Gastrocnemius medialis (tissue), 4 donors: ENCODE measurements around the gene STK38.

ENCODE experiments used
- CTCF ChIP-seq, 5 experiments: fragments of 450-650 bp in 3 of 5; fragments of 200-600 bp in 2 of 5; sonication (generic) in 2 of 5; IDR thresholded peaks in 4 of 5; conservative IDR thresholded peaks in 1 of 5; 1 replicate in 4 of 5; 2 replicates in 1 of 5; pipeline ENCODE4 v1.5.1; 2016 to 2019; ENCODE audit warnings: antibody characterized with exemption in 5 of 5, mild to moderate bottlenecking in 3 of 5, moderate library complexity in 3 of 5
- POLR2A ChIP-seq, 2 donors: fragments of 450-650 bp; IDR thresholded peaks; one replicate each; pipeline ENCODE4 v1.6.1; 2017; ENCODE audit warnings: antibody characterized with exemption in 2 of 2, mild to moderate bottlenecking in 2 of 2, moderate library complexity in 2 of 2

GRCh38 chr6:36566418-36566905, 19.2 kb upstream of the STK38 start:
- TF ChIP-seq CTCF (IDR thresholded peaks at IDR 0.05 in 4 of 5, conservative IDR thresholded peaks at IDR 0.05 in 1 of 5) (no peak), POLR2A (IDR thresholded peaks at IDR 0.05) (no peak)
